Sciatic nerve (tissue), 2 donors: ENCODE results near the gene DOK4. TPM values are rescaled to one million over a fixed set of nuclear protein-coding genes. Genes with fewer than 3 reads are reported as not detected.

ENCODE experiments used
- ATAC-seq: fragments of 200-7000 bp; cut with Tn5 transposase; one replicate; pipeline ENCODE4 v1.9.1; 2020; ENCODE audit warnings: mild to moderate bottlenecking, moderate library complexity
- DNase-seq: peaks from one replicate; pipeline ENCODE4 v3.0.0-alpha.2; 2020; ENCODE audit warnings: low spot score
- intact Hi-C: fragments of 100-400 bp; cut with DNase I; formaldehyde crosslinking; loops from one replicate; pipeline ENCODE4 v1.14.2; 2022
- total RNA-seq: library from RNA; stranded (reverse); fragmentation: NEBNext Ultra II Directional; extraction: Animal tissue kit (Norgen Biotek cat#: 25700); gene quantifications from one replicate; pipeline ENCODE4 v1.2.1, GENCODE V29; 2021
- donor health status: DM: no; HTN: no; CAD: no.
- donor health status: DM: no; HTN: no; CAD: no.

Gene DOK4
- total RNA-seq, 1 donor from 2014 or later = 22.6 TPM

DNA sequence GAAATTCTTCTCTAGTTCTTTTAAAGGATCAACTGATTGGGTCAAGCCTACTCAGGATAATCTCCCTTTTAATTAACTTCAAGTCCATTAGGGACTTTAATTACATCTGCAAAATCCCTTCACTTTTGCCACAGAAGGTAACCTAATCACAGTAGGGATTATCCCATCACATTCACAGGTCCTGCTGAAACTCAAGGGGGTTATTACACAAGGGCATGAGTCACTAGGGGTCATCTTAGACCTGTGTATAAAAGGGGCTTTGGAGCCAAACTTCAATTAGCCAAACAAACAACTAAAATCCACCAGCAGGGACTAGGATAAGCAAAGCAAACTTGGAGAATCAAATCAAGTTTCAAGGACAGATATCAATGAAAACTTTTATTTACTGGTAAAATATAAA lies 58.5 kb downstream of the DOK4 start:
- intact Hi-C loops = no loop called here
- no peak for DNase-seq
- ATAC-seq = no peak

DNA sequence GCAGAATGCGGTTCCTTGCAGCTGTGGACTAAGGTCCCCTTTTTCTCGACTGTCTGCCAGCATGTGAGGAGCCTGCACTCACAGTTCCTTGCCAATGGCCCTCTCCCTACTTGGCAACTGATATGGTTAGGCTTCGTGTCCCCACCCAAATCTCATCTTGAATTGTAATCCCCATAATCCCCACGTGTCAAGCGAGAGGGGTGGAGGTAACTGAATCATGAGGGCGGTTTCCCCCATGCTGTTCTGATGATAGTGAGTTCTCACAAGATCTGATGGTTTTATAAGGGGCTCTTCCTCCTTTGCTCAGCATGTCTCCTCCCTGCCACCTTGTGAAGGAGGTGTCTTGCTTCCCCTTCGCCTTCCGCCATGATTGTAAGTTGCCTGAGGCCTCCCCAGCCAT lies 59.0 kb downstream of the DOK4 start:
- intact Hi-C loops = no loop called here
- no peak for DNase-seq
- no peak for ATAC-seq

DNA sequence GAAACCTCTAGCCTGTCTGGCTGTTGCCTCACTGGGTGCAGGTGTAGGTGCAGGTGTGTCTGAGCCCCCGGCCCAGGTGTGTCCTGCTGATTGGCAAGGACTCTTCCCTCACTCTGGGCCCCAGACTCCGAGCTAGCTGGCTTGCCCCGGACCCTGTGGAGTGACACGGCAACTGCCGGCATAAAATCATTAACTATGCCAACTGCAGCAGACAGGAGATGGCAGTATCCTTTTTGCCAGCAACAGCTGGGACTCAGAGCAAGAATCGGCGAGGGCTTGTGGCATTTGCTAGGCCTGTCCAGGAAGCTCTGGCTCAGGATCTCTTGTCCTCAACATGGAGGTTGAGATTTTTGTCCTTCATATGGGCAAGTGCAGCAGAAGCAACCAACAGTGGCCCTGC lies 59.9 kb downstream of the DOK4 start:
- intact Hi-C loops = no loop called here
- DNase-seq (no peak), ATAC-seq (no peak)

DNA sequence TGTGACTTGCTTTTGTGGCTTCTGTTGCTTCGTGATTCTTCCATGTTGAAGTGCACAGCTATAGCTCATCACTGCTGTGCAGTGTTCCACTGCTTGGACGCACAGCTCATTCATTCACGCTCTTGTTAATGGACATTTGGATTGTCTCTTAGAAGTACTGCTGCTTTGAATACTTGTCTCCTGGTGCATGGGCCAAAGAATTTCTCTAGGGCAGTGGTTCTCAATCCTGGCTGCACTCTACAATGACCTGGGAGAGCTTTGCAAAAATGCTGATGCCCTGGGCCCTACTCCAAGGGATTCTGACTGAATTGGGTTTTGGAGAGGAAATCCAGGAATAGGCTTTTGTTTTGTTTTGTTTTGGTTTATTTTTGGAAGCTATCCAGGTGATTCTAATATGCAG lies 61.7 kb downstream of the DOK4 start:
- ATAC-seq = no peak
- DNase-seq = no peak
- intact Hi-C loops = no loop called here

DNA sequence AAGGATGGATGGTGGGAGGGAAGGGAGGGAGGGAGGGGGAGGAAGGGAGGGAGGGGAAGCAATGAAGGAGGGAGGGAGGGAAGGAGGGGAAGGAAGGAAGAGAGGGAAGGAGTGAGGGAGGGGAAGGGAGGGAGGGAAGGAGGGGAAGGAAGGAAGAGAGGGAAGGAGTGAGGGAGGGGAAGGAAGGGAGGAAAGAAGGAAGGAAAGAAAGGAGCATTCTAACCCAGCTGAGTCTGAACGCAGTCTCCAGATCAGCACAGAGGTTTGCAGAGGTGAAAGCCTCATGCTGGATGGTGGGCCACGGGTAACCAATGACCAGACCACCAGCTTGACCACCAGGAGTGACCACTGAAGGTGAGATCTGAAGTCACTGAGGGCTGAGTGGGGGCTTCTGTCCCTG lies 63.1 kb downstream of the DOK4 start:
- DNase-seq = no peak
- intact Hi-C loops = loop anchor here (2.0 kb wide), 1 partner anchor 94 kb away; no protein-coding TSS in a partner anchor
- ATAC-seq = no peak

DNA sequence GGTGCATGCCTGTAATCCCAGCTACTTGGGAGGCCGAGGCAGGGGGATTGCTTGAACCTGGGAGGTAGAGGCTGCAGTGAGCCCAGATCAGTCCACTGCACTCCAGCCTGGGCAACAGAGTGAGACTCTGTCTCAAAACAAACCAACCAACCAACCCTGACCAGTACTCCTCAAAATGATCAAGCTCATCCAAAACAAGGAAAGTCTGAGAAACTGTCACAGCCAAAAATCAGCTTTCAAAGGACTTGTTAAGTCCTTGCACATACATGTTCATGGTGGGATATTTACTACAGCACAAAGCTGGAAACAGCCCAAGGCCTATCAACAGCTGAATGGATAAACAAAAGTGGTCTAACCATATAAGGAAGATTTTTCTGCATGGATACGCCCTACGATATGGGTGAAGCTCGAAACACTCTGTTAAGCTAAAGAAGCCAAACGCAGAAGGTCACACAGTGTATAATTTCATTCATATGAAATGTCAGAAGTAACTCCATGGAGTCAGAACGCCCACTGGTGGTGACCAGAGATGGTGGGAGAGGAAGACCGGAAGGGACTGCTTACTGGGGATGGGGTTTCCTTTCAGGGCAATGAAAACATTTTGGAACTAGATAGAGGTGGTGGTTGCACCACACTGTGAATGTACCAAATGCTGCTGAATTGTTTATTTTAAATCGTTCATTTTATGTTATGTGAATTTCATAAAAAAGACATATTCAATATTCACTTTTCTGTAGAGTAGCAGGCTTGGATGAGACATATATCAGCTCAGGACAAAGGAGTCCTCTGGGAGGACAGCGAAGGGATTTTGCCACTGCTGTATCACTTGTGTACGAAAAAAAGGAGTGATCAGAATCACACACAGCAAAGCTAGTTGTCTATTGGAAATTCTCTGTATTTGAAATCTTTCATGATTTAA lies 64.0 kb downstream of the DOK4 start:
- ATAC-seq (peak; percentile 70), DNase-seq (peak; percentile 75)
- intact Hi-C loops = loop anchor here (2.0 kb wide), 1 partner anchor 95 kb away; no protein-coding TSS in a partner anchor

Other genes with a start within 250 kb of the DOK4 start
- gene ARL2BP, start 241.2 kb downstream of the DOK4 start, total RNA-seq = 38.5 TPM
- gene PLLP, start 201.8 kb downstream of the DOK4 start, total RNA-seq = 121 TPM
- gene CCL22, start 127.7 kb downstream of the DOK4 start, total RNA-seq = 0.13 TPM
- 21.3 TPM for gene CX3CL1, start 114.0 kb downstream of the DOK4 start, total RNA-seq
- gene CCL17, start 81.7 kb downstream of the DOK4 start, total RNA-seq = not detected
- 28.1 TPM for gene CIAPIN1, start 39.1 kb downstream of the DOK4 start, total RNA-seq
- 31.2 TPM for gene COQ9, start 39.0 kb downstream of the DOK4 start, total RNA-seq
- gene POLR2C, start 23.8 kb downstream of the DOK4 start, total RNA-seq = 42.6 TPM
- 14.3 TPM for gene CCDC102A, start 50.1 kb upstream of the DOK4 start, total RNA-seq
- gene ADGRG5, start 56.1 kb upstream of the DOK4 start, total RNA-seq = 1.2 TPM
- gene ADGRG1, start 142.1 kb upstream of the DOK4 start, total RNA-seq = 47.4 TPM
- gene ADGRG3, start 181.8 kb upstream of the DOK4 start, total RNA-seq = 4.6 TPM
- not detected for gene DRC7, start 208.3 kb upstream of the DOK4 start, total RNA-seq
- gene KATNB1, start 249.3 kb upstream of the DOK4 start, total RNA-seq = 14.7 TPM